ENCODE measurements around the gene FBL.

The FBL gene

DNA sequence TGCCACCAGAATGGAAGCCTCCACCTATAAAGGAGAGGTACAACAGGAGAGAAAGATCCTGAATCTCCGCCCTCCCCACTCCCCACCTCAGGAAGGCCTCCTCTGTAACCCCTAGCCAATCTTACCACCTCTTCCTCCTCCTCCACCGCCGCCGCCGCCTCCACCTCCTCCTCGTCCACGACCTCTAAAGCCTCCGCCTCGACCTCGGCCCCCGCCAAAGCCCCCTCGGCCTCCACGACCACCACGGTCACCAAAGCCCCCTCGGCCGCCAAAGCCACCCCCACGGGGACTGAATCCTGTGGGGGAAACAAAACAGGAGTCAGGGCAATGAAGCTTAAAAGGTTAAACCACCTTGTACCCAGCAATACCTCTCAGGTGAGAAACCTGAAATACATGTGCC, 5.7 kb downstream of the FBL start:
- DNase-seq (ENCODE audit: insufficient read length, low spot score) (no peak), FAIRE-seq (no peak)
- TF ChIP-seq, protein P1, sequence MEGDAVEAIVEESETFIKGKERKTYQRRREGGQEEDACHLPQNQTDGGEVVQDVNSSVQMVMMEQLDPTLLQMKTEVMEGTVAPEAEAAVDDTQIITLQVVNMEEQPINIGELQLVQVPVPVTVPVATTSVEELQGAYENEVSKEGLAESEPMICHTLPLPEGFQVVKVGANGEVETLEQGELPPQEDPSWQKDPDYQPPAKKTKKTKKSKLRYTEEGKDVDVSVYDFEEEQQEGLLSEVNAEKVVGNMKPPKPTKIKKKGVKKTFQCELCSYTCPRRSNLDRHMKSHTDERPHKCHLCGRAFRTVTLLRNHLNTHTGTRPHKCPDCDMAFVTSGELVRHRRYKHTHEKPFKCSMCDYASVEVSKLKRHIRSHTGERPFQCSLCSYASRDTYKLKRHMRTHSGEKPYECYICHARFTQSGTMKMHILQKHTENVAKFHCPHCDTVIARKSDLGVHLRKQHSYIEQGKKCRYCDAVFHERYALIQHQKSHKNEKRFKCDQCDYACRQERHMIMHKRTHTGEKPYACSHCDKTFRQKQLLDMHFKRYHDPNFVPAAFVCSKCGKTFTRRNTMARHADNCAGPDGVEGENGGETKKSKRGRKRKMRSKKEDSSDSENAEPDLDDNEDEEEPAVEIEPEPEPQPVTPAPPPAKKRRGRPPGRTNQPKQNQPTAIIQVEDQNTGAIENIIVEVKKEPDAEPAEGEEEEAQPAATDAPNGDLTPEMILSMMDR (IDR thresholded peaks at IDR 0.05; ENCODE audit: insufficient read depth, missing control alignments) = no peak

DNA sequence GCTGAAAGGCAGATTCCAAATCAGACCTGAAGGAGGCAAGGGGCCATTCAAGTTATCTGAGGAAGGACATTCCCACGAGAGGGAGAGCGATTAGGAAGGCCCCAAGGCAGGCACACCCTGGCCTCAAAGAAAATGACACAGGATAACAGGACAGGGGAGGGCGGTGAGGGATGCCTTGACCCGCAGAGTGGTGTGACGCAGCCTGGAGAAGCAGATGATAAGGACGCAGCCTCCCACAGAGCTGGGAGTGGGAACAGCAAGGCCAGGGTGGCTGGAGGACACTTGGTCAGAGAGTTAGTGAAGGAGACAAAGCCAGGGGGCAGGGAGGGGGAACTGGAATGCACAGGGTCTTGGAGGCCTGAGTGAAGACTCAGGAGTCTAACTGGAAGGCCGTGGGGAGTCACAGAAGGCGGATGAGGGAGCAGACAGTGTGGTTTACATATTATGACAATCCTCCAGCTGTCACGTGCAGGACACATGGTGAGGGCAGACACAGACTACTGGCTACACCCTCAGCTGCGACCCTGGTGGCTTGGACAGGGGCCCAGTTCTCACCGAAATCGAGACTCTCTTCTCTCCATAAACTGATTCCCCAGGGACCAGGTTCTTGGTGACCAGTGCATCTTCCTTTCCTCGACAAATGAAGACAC, 6.4 kb downstream of the FBL start:
- no peak for DNase-seq (ENCODE audit: insufficient read length, low spot score)
- TF ChIP-seq, protein P1 (IDR thresholded peaks at IDR 0.05; ENCODE audit: insufficient read depth, missing control alignments) = no peak
- FAIRE-seq = no peak

DNA sequence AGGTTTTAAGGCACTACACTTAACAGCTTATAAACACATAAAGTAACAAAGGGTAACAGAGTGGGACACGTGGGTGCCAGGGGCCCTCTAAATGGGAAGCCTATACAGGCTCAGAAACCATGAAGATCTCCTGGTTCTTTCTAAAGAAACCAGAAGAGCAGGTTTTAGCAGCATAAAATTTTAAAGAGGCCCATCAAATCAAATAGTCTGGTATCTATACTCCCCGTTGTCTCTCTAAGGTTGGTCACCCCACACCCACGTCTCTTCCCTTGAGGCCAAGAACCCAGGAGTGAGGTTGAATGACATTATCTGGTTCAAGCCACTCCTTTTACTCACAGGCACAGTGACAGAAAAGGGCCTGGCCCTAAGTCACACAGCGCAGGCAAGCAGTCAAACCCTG, 7.6 kb downstream of the FBL start:
- DNase-seq (ENCODE audit: insufficient read length, low spot score) (no peak), FAIRE-seq (no peak)

DNA sequence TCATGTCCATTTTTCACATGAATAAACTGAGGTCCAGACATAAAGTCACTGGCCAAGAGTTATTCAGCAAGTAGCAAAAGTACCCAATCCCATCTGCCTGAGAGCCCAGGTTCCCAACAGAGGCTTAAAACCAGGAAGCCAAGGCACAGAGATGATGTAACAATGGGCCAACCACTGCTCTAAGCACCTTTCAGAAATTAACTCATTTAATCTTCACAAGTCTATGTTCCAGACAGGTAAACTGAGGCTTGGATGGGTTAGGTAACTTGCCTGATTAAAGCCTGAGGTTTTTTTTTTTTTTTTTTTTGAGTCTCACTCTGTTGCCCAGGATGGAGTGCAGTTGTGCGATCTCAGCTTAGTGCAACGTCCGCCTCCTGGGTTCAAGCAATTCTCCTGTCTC, 8.2 kb downstream of the FBL start:
- TF ChIP-seq, protein P1 (IDR thresholded peaks at IDR 0.05; ENCODE audit: insufficient read depth, missing control alignments) = no peak
- FAIRE-seq (no peak), DNase-seq (ENCODE audit: insufficient read length, low spot score) (no peak)

More for the DNA sequence above, 7.6 kb downstream of the FBL start:
- TF ChIP-seq, protein P1 (IDR thresholded peaks at IDR 0.05; ENCODE audit: insufficient read depth, missing control alignments) = no peak

DNA sequence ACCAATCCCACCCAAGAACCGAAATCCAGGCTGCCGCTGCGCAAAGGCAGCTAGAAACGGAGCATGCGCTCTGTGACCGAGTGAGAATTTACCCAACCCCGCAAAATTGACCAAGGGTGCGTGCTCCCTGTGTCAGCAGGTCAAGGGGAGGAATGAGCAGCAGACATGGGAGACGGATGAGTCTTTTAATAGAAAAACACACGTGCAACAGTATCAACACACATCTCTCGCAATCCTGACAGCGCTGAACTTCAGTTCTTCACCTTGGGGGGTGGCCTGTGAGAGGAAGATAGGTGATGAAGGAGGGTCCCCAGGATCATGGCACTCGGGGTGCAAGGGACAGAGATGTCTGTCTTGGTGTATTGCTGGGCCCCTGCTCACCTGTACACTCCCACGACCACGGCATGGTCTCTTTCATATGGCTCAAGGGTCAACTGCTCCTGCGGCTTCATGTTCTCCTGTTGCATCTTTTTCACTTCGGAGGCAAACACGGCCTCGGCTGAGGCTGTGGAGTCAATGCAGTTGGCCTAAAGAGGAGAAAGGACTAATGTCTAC, 11.8 kb downstream of the FBL start:
- DNase-seq (ENCODE audit: insufficient read length, low spot score) = no peak
- FAIRE-seq = no peak
- TF ChIP-seq, protein P1 (IDR thresholded peaks at IDR 0.05; ENCODE audit: insufficient read depth, missing control alignments) = no peak

DNA sequence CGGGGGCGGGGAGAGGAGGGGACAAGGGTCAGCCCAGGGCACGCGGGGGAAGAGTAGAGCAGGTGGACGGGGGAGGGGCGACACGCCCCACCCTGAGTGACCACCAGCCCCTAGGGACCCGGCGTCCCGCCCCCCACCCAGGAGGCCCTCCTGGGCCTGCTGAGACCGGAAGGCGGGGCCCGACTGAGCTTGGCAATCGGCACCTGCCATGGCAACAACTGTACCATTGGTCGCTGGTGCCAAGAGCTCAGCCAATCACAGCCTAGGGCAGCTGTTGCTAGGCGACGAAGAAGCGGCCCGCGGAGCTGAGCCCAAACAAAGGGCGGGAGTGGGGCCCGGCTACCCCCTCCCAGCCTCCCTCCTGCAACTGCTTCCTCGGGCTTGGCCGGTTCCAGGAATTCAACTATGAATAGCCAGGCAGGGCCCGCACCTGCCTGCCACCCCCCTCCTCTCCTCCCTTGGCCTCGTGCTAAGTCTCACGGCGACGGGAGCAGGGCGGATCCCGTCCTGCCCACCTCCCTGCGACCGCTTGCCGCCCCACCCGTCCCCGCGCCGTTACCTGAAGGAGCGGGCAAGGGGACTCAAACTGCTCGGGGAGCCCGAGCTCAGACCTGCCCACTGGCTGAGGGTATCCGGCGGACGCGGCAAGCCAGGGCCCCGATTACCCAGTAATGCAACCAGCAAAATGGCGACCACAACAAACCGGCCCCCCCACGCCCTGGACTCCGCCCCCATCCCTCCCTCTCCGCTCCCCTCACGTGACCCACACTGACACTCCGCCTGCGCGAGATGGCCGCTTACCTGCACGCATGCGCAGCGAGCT, 12.5 kb downstream of the FBL start, which contains the start of gene DYRK1B:
DYRK1B (minus strand) TSS at position 699 of the 823 bp plus-strand sequence. CDS start 2,295 bp downstream, outside the sequence.
- no peak for FAIRE-seq
- DNase-seq (ENCODE audit: insufficient read length, low spot score) = peak; percentile 92
- TF ChIP-seq, protein P1 (IDR thresholded peaks at IDR 0.05; ENCODE audit: insufficient read depth, missing control alignments) = no peak

DNA sequence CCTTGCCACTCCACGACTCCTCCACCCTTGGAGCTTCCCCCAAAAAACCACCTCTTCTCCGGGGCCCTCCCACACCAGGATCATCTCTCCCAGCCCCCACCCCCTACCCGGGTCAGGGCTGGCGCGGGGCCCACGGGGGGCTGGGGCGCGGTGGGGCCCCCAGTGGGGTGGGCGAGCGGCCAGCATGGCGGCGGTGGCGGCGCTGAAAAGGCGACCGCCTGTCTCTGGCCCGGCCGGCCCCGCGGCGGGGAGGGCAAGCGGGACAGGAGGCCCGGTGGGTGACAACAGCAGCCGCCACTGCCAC, 13.1 kb downstream of the FBL start:
- FAIRE-seq (no peak), DNase-seq (ENCODE audit: insufficient read length, low spot score) (no peak)
- TF ChIP-seq, protein P1 (IDR thresholded peaks at IDR 0.05; ENCODE audit: insufficient read depth, missing control alignments) = no peak

Measured in D721Med (cell line).